GM12873 (cell line): ENCODE results near the gene RHOJ.

Experiments used
- TF ChIP-seq, protein P1 (sequence below): IDR thresholded peaks from 2 replicates; pipeline ENCODE4 v1.5.1; 2012; ENCODE audit warnings: low read depth, mild to moderate bottlenecking, moderate library complexity, low read length, control low read depth; ENCODE audit not compliant: insufficient read depth; ENCODE audit errors: missing control alignments

Gene RHOJ

DNA sequence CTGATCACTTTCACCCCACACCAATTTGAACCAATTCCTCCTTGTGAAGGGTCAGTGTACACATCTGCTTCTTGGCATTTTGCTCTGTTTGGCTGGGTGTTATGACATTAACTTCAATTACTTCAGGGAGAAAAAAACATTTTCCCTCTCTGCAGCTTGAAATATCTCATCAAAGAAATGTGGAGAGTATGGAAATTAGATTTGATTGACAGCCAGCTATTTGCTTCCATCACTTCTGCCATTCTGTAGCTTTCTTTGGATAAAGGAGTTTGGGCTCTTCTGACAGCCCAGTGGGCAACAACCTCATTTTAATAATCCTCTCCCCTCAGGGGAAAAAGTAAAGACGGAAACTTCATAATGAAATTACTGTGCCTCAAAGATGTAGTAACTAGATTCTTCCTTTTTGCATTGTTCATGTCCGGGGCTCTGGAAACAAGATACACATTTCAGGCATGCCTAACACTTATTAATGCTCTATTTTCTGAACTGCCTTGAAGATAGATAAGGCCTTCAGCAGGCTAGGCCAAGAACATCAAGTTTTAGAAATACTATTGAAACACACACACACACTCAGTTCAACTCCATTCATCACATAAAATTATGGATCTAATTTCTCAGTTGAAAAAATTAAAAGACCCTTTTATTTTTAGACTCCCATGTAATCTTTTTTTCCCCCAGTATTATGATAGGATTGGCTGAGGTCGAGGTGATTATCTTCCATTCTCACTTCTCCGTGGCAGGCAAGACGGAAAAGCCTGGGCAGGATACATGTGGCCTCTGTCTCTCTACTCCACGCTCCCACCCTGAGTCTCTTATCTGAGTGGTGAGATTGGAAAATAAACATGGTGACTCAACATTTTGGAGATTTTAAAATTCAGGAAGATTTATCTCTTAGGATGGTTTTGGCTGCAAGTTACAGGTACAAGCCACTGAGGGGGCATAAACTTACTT is 124.8 kb downstream of the RHOJ start:
- TF ChIP-seq, protein P1, sequence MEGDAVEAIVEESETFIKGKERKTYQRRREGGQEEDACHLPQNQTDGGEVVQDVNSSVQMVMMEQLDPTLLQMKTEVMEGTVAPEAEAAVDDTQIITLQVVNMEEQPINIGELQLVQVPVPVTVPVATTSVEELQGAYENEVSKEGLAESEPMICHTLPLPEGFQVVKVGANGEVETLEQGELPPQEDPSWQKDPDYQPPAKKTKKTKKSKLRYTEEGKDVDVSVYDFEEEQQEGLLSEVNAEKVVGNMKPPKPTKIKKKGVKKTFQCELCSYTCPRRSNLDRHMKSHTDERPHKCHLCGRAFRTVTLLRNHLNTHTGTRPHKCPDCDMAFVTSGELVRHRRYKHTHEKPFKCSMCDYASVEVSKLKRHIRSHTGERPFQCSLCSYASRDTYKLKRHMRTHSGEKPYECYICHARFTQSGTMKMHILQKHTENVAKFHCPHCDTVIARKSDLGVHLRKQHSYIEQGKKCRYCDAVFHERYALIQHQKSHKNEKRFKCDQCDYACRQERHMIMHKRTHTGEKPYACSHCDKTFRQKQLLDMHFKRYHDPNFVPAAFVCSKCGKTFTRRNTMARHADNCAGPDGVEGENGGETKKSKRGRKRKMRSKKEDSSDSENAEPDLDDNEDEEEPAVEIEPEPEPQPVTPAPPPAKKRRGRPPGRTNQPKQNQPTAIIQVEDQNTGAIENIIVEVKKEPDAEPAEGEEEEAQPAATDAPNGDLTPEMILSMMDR, result no peak

DNA sequence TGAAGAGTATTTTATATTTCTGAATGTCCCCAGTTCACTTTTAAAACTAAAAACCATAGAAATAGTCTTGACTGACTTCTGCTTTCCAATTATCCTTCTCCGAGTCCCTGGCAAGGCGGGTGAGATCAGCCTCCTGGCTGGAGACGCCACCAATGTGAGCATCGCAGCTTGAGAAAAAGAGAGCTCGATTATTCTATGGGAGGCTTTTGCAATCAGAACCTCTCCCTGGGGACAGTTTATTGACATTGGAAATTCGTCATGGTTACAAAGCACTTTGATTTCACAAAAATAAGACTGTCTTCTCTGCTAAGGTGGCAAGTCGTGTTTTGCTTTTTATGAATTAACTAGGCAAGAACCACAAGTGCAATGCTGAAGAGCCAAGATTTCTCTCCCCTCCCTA is 138.1 kb downstream of the RHOJ start:
- TF ChIP-seq, protein P1, result no peak
